Measurements from ENCODE around the gene VOPP1.
A peak's percentile ranks its signal among the peaks of the same experiment; 100 is the strongest.

The VOPP1 gene

DNA sequence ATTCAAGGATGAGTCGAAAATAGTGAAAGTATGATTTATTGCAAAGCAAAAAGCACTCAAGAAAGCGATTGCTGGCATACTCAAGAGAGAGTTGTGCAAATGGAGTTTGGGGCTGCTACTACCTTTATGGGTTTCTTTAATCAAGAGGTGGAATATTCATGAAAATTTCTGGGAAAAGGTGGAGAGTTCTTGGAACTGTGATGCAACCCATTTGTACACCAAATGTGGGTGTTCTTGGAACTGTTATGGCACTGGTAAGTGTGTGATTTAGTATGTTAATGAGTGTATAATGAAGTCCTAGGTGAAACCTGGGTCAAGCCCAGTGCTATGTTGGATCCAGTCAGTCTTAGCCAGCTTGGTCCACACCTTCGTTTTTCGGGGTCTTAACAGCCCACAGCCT lies 3.4 kb upstream of the VOPP1 start:
- DNase-seq (ENCODE audit: low read depth in 2 of 2) = no peak
- TF ChIP-seq, protein P1, sequence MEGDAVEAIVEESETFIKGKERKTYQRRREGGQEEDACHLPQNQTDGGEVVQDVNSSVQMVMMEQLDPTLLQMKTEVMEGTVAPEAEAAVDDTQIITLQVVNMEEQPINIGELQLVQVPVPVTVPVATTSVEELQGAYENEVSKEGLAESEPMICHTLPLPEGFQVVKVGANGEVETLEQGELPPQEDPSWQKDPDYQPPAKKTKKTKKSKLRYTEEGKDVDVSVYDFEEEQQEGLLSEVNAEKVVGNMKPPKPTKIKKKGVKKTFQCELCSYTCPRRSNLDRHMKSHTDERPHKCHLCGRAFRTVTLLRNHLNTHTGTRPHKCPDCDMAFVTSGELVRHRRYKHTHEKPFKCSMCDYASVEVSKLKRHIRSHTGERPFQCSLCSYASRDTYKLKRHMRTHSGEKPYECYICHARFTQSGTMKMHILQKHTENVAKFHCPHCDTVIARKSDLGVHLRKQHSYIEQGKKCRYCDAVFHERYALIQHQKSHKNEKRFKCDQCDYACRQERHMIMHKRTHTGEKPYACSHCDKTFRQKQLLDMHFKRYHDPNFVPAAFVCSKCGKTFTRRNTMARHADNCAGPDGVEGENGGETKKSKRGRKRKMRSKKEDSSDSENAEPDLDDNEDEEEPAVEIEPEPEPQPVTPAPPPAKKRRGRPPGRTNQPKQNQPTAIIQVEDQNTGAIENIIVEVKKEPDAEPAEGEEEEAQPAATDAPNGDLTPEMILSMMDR (IDR thresholded peaks at IDR 0.05; ENCODE audit: low read depth, low read length) = no peak
- no peak overlapping the region for H3K4me3 ChIP-seq (replicated peaks in 1 of 2; ENCODE audit: low read depth in 2 of 2, low read length in 2 of 2)

DNA sequence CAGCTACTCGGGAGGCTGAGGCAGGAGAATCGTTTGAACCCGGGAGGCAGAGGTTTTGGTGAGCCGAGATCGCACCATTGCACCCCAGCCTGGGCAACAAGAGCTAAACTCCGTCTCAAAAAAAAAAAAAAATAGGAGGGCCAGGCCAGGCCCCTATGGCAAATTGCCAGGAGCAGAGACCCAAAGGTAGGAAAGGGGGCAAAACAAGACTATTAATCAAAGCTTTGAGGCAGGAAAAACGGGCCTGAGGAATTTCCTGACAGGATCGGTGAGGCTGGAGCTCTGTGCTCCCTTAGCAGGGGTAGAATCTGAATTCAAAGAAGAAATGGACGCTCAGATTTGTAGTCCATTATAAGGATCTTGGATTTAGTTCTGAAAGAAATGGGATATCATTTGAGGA lies 2.8 kb upstream of the VOPP1 start:
- TF ChIP-seq, protein P1 (IDR thresholded peaks at IDR 0.05; ENCODE audit: low read depth, low read length) = no peak
- no peak for DNase-seq (ENCODE audit: low read depth in 2 of 2)
- H3K4me3 ChIP-seq (replicated peaks in 1 of 2; ENCODE audit: low read depth in 2 of 2, low read length in 2 of 2) = no peak overlapping the region

DNA sequence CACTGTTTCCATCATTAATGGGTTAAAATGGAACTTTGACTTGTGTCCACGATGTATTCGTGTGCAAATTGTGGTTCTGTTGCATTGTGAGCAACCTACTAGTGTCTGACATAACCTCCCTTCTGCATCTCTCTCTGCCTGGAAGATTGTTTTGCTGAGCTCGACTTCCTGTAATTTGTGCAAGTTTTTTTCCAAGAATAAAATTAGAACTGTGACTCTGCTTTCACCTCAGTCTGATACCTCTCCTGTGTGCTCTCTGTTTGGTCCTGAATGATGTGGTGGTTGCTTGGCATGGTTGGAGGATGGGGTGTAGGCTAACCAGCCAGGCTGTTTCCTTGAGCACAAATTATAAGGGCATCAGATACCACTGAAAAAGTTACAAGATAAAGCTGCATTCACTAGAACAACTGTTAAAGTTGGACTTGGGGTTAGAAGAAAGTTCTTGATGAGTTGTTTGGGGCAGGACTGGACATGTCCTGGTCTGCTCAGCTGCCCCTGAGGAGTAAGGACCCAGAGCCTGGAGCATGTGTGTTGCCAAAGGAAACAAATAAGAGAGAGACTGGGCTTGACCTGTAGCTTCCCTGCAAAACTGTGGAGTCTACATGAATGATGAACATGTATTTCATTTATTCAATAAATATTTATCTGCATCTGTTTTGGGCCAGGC lies 1.9 kb upstream of the VOPP1 start:
- H3K4me3 ChIP-seq (replicated peaks in 1 of 2; ENCODE audit: low read depth in 2 of 2, low read length in 2 of 2) = no peak overlapping the region
- peak; percentile 44 to 50 for DNase-seq (ENCODE audit: low read depth in 2 of 2)
- TF ChIP-seq, protein P1 (IDR thresholded peaks at IDR 0.05; ENCODE audit: low read depth, low read length) = no peak

DNA sequence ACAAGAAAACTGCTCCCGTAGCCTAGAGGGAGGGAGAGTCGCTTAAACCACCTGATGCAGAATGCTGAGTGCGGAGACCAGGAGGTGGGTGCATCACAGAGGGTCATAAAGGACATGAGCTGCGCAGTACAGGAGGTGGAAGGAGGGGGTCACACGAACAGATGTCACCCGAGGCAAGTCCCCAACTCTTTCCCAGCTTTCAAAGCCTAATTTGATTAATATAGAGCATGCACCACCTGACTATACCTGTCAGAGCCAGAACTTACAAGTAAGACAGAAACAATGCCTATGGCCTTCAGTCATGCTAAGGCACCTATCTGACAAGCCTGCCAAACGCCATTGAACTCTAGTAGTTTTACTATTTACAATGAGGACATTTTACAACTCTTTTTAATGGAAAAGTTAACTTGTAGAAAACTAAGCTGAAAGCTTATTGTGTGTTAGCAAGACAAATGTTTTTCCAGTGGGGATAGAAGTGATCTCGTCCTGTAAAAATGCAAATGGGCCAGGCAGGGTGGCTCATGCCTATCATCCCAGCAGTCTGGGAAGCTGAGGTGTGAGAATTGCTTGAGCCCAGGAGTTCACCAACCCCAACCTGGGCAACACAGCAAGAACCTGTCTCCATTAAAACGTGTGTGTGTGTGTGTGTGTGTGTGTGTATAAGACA lies 1.1 kb upstream of the VOPP1 start:
- peak; percentile 16 to 28 for DNase-seq (ENCODE audit: low read depth in 2 of 2)
- TF ChIP-seq, protein P1 (IDR thresholded peaks at IDR 0.05; ENCODE audit: low read depth, low read length) = no peak
- peak overlapping the region in 1 of 2 donors; percentile 58 for H3K4me3 ChIP-seq (replicated peaks in 1 of 2; ENCODE audit: low read depth in 2 of 2, low read length in 2 of 2)

DNA sequence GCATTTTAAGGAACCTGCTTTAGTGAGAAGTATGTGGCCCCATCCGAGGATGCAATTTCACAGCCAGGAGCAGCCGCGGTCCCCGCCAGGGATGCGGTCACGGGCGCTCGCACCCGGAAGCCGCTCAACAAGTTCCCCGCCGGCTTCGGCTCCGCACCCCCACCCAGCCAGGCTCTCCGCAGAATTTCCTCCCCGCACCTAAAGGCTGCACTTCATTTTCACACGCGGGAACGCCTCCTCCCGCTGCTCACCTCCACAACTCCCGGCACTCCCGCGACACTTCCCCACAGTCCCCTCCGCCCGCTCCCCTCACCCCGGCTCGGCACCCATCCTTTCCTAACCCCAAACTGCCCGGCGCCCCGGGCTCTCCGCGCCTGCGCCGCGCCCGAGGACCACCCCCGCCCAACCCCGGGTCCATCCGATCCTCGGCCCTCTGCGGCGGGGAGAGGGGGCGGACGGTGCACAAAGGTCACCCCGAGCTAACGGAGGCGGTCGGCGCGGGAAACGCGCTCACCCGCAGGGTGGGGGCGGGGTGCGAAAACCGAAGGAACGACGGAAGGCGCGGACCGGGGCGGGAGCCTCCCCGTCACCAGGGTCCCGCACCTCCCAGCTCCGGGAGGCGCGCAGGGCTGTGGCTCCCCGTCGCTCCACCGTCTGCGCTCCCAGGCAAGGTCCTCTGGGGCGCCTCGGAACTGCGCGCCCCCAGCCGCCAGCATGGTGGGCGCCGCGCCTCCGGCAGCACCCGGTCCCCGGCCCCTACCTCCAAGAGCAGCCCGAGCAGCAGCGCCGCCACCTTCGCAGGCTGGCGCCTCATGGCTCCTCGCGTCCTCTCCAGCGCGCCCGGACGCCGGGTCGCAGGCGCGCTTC lies 558 bp downstream of the VOPP1 start:
- TF ChIP-seq, protein P1 (IDR thresholded peaks at IDR 0.05; ENCODE audit: low read depth, low read length) = no peak
- peak; percentile 46 to 47 for DNase-seq (ENCODE audit: low read depth in 2 of 2)
- peak overlapping the region; percentile 80 to 86 for H3K4me3 ChIP-seq (replicated peaks in 1 of 2; ENCODE audit: low read depth in 2 of 2, low read length in 2 of 2)

DNA sequence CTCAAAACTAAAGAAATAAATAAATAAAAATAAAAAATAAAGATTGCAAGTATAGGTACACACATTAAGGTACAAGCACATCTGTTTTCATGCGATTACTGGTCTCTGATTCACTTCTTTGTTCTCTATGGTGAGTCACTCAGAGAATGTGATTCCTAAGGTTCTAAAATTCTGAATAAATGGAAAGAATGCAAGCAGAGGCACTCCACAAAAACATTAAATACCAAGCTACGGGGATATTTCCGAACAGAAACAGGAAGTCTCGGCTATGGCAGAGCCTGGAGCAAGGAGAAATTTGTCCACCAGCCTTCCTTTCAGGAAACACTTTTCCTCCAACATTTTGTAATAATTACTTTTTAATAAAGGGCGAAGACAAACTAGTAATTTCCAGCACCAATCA lies 1.4 kb downstream of the VOPP1 start:
- peak overlapping the region; percentile 80 to 86 for H3K4me3 ChIP-seq (replicated peaks in 1 of 2; ENCODE audit: low read depth in 2 of 2, low read length in 2 of 2)
- peak; percentile 61 to 90 for DNase-seq (ENCODE audit: low read depth in 2 of 2)
- TF ChIP-seq, protein P1 (IDR thresholded peaks at IDR 0.05; ENCODE audit: low read depth, low read length) = no peak

All from cardiac fibroblast (primary cell).